ENCODE measurements around the gene MYADM. TPM values are rescaled to one million over a fixed set of nuclear protein-coding genes. Genes with fewer than 3 reads are reported as not detected.
A peak's percentile ranks its signal among the peaks of the same experiment; 100 is the strongest.

The MYADM gene
- total and polyA plus RNA-seq, 9 donors, result 27.5 to 216 (median 134) TPM

GRCh38 chr19:53879140-53880081 lies 11.7 kb downstream of the MYADM start:
- intact Hi-C loops (cut with DNase I), result loop anchor here in 1 of 4 donors (10.0 kb wide), 1 partner anchor 235 kb away; the partner anchor contains the start of genes PRPF31 and TFPT
- Histone ChIP-seq H3K4me1 (ENCODE audit: insufficient read depth) (peaks cover 7% of the 10 kb centered on the region), H3K27ac (no peak overlapping the region), H3K4me3 (peak overlapping the region; percentile 40), H3K27me3 (no peaks in the 10 kb centered on the region), H3K9me3 (no peaks in the 10 kb centered on the region), H3K36me3 (no peaks in the 10 kb centered on the region)
- DNase-seq, result peak; percentile 92 to 97 (median 95)
- 0 to 1% (median 1%) methylated on average over 50 to 51 of the region's 51 CpGs for WGBS, 3 donors
- no peak for TF ChIP-seq CTCF (IDR thresholded peaks at IDR 0.05)
- TF ChIP-seq POLR2A (IDR thresholded peaks at IDR 0.05), result no peak
- TF ChIP-seq EP300 (IDR thresholded peaks at IDR 0.05), result no peak

- no peaks in the 10 kb centered on the region for H3K27me3 ChIP-seq
- peaks cover 6% of the 10 kb centered on the region for H3K4me1 ChIP-seq (ENCODE audit: insufficient read depth)
- WGBS, 3 donors, result 20 to 34% (median 27%) methylated on average over 6 of the region's 6 CpGs
Measured at GRCh38 chr19:53880711-53881481, 13.2 kb downstream of the MYADM start.

GRCh38 chr19:53881482-53882390 lies 14.1 kb downstream of the MYADM start, which contains the start of gene PRKCG:
Gene PRKCG (plus strand): TSS chr19:53882197. CDS start chr19:53882495, 298 bp downstream.
- peak within 1 kb of the TSS; percentile 9 for H3K4me3 ChIP-seq
- peak in 3 of 5 donors; percentile 31 to 53 (median 40) for DNase-seq
- peaks cover 6% of the 10 kb centered on the region for H3K4me1 ChIP-seq (ENCODE audit: insufficient read depth)
- H3K27me3 ChIP-seq, result no peaks in the 10 kb centered on the region
- H3K9me3 ChIP-seq, result no peaks in the 10 kb centered on the region
- no peaks in the 10 kb centered on the region for H3K36me3 ChIP-seq
- intact Hi-C loops (cut with DNase I), result no loop called here
- no peak within 1 kb of the TSS for H3K27ac ChIP-seq
- TF ChIP-seq EP300 (IDR thresholded peaks at IDR 0.05) (no peak), POLR2A (IDR thresholded peaks at IDR 0.05) (no peak), CTCF (IDR thresholded peaks at IDR 0.05) (no peak)
- 1 to 2% (median 2%) methylated on average over 38 to 49 of the region's 49 CpGs for WGBS, 3 donors

More at GRCh38 chr19:53880711-53881481, 13.2 kb downstream of the MYADM start:
- H3K4me3 ChIP-seq, result no peak overlapping the region
- no peaks in the 10 kb centered on the region for H3K36me3 ChIP-seq
- no peak for DNase-seq
- H3K27ac ChIP-seq, result no peak overlapping the region
- H3K9me3 ChIP-seq, result no peaks in the 10 kb centered on the region
- intact Hi-C loops (cut with DNase I), result no loop called here
- TF ChIP-seq POLR2A (IDR thresholded peaks at IDR 0.05), result no peak
- no peak for TF ChIP-seq EP300 (IDR thresholded peaks at IDR 0.05)
- no peak for TF ChIP-seq CTCF (IDR thresholded peaks at IDR 0.05)

Measured in ovary (tissue), 9 donors.